ENCODE measurements around the gene FBXO33.
"Not testable (repeated sequence)": the region's sequence is repeated elsewhere in the genome, so short reads cannot be mapped to it uniquely, and the experiment has no call there.

Gene FBXO33

GRCh38 chr14:39367387-39367751 lies 64.9 kb downstream of the FBXO33 start:
- Histone ChIP-seq H3K36me3 (ENCODE audit: control insufficient read depth in 4 of 4, insufficient read depth in 4 of 4, low read length in 3 of 4) (peaks cover 0 to 31% (median 5%) of the 10 kb centered on the region in 4 experiments), H3K4me1 (ENCODE audit: control extremely low read depth in 1 of 4, control insufficient read depth in 4 of 4, insufficient read depth in 4 of 4, low read length in 3 of 4) (no peaks in the 10 kb centered on the region), H3K9me3 (ENCODE audit: control extremely low read depth in 1 of 5, control insufficient read depth in 4 of 5, insufficient read depth in 2 of 5, low read depth in 1 of 5, low read length in 4 of 5) (peaks cover 0 to 21% (median 0%) of the 10 kb centered on the region in 5 experiments), H3K4me3 (ENCODE audit: control insufficient read depth in 1 of 7, extremely low read depth in 1 of 7, insufficient read depth in 4 of 7, low read depth in 2 of 7, low read length in 6 of 7) (no peak overlapping the region), H3K27me3 (replicated peaks in 2 of 5; ENCODE audit: control insufficient read depth in 4 of 5, insufficient read depth in 5 of 5, low read length in 4 of 5) (no peaks in the 10 kb centered on the region), H3K27ac (ENCODE audit: insufficient read depth in 1 of 2, low read depth in 1 of 2, low read length in 2 of 2, poor library complexity in 1 of 2, severe bottlenecking in 2 of 2) (no peak overlapping the region)
- ChIA-PET CTCF (interaction anchor here (1.0 to 2.5 kb wide), 4 partner anchors 24 to 260 kb away, joined by 3 to 14 read pairs (median 3); no protein-coding TSS in a partner anchor), POLR2A (no interaction called here)
- WGBS (ENCODE audit: insufficient coverage): no CpG with 5 or more reads among the region's 2 CpGs
- no peak for DNase-seq

- WGBS (ENCODE audit: insufficient coverage): 98% methylated on average over 9 of the region's 10 CpGs
- ChIA-PET CTCF (interaction anchor here (1.0 to 2.5 kb wide), 4 partner anchors 23 to 259 kb away, joined by 3 to 14 read pairs (median 3); no protein-coding TSS in a partner anchor), POLR2A (no interaction called here)
- no peak overlapping the region for H3K27ac ChIP-seq (ENCODE audit: insufficient read depth in 1 of 2, low read depth in 1 of 2, low read length in 2 of 2, poor library complexity in 1 of 2, severe bottlenecking in 2 of 2)
- DNase-seq: no peak
- peaks cover 0 to 21% (median 0%) of the 10 kb centered on the region in 5 experiments for H3K9me3 ChIP-seq (ENCODE audit: control extremely low read depth in 1 of 5, control insufficient read depth in 4 of 5, insufficient read depth in 2 of 5, low read depth in 1 of 5, low read length in 4 of 5)
- peaks cover 0 to 31% (median 7%) of the 10 kb centered on the region in 4 experiments for H3K36me3 ChIP-seq (ENCODE audit: control insufficient read depth in 4 of 4, insufficient read depth in 4 of 4, low read length in 3 of 4)
- no peak overlapping the region for H3K4me3 ChIP-seq (ENCODE audit: control insufficient read depth in 1 of 7, extremely low read depth in 1 of 7, insufficient read depth in 4 of 7, low read depth in 2 of 7, low read length in 6 of 7)
- no peaks in the 10 kb centered on the region for H3K4me1 ChIP-seq (ENCODE audit: control extremely low read depth in 1 of 4, control insufficient read depth in 4 of 4, insufficient read depth in 4 of 4, low read length in 3 of 4)
- no peaks in the 10 kb centered on the region for H3K27me3 ChIP-seq (replicated peaks in 2 of 5; ENCODE audit: control insufficient read depth in 4 of 5, insufficient read depth in 5 of 5, low read length in 4 of 5)
These were observed 65.5 kb downstream of the FBXO33 start for GRCh38 chr14:39366460-39367386.

- ChIA-PET POLR2A (interaction anchor here (0.6 kb wide), 1 partner anchor 159 kb away, joined by 3 read pairs; no protein-coding TSS in a partner anchor), CTCF (interaction anchor here (1.0 to 2.5 kb wide), 2 partner anchors 11 to 133 kb away, joined by 5 to 14 read pairs; no protein-coding TSS in a partner anchor)
- H3K9me3 ChIP-seq (ENCODE audit: control extremely low read depth in 1 of 5, control insufficient read depth in 4 of 5, insufficient read depth in 2 of 5, low read depth in 1 of 5, low read length in 4 of 5): peaks cover 0 to 23% (median 4%) of the 10 kb centered on the region in 5 experiments
- H3K4me1 ChIP-seq (ENCODE audit: control extremely low read depth in 1 of 4, control insufficient read depth in 4 of 4, insufficient read depth in 4 of 4, low read length in 3 of 4): no peaks in the 10 kb centered on the region
- no peak overlapping the region for H3K27ac ChIP-seq (ENCODE audit: insufficient read depth in 1 of 2, low read depth in 1 of 2, low read length in 2 of 2, poor library complexity in 1 of 2, severe bottlenecking in 2 of 2)
- WGBS (ENCODE audit: insufficient coverage): no CpG with 5 or more reads among the region's 1 CpG
- no peaks in the 10 kb centered on the region for H3K27me3 ChIP-seq (replicated peaks in 2 of 5; ENCODE audit: control insufficient read depth in 4 of 5, insufficient read depth in 5 of 5, low read length in 4 of 5)
- DNase-seq: no peak
- no peak overlapping the region for H3K4me3 ChIP-seq (ENCODE audit: control insufficient read depth in 1 of 7, extremely low read depth in 1 of 7, insufficient read depth in 4 of 7, low read depth in 2 of 7, low read length in 6 of 7)
- peaks cover 2 to 29% (median 7%) of the 10 kb centered on the region in 4 experiments for H3K36me3 ChIP-seq (ENCODE audit: control insufficient read depth in 4 of 4, insufficient read depth in 4 of 4, low read length in 3 of 4)
These were observed 66.9 kb downstream of the FBXO33 start for GRCh38 chr14:39365354-39365753.

- peaks cover 0 to 31% (median 5%) of the 10 kb centered on the region in 5 experiments for H3K9me3 ChIP-seq (ENCODE audit: control extremely low read depth in 1 of 5, control insufficient read depth in 4 of 5, insufficient read depth in 2 of 5, low read depth in 1 of 5, low read length in 4 of 5)
- peaks cover 0 to 36% (median 4%) of the 10 kb centered on the region in 4 experiments for H3K36me3 ChIP-seq (ENCODE audit: control insufficient read depth in 4 of 4, insufficient read depth in 4 of 4, low read length in 3 of 4)
- POLR2A ChIA-PET: interaction anchor here (0.6 kb wide), 1 partner anchor 158 kb away, joined by 3 read pairs; no protein-coding TSS in a partner anchor
- no peak overlapping the region for H3K4me3 ChIP-seq (ENCODE audit: control insufficient read depth in 1 of 7, extremely low read depth in 1 of 7, insufficient read depth in 4 of 7, low read depth in 2 of 7, low read length in 6 of 7)
- H3K27ac ChIP-seq (ENCODE audit: insufficient read depth in 1 of 2, low read depth in 1 of 2, low read length in 2 of 2, poor library complexity in 1 of 2, severe bottlenecking in 2 of 2): no peak overlapping the region
- H3K27me3 ChIP-seq (replicated peaks in 2 of 5; ENCODE audit: control insufficient read depth in 4 of 5, insufficient read depth in 5 of 5, low read length in 4 of 5): no peaks in the 10 kb centered on the region
- CTCF ChIA-PET: interaction anchor here (1.0 kb wide), 1 partner anchor 11 kb away, joined by 5 read pairs; no protein-coding TSS in a partner anchor
- no peaks in the 10 kb centered on the region for H3K4me1 ChIP-seq (ENCODE audit: control extremely low read depth in 1 of 4, control insufficient read depth in 4 of 4, insufficient read depth in 4 of 4, low read length in 3 of 4)
- no CpG with 5 or more reads among the region's 1 CpG for WGBS (ENCODE audit: insufficient coverage)
- DNase-seq: peak in 2 of 3 donors; percentile 38 to 46
These were observed 67.7 kb downstream of the FBXO33 start for GRCh38 chr14:39364509-39364908.

GRCh38 chr14:39361556-39361955 lies 70.7 kb downstream of the FBXO33 start:
- peaks cover 0 to 37% (median 9%) of the 10 kb centered on the region in 5 experiments for H3K9me3 ChIP-seq (ENCODE audit: control extremely low read depth in 1 of 5, control insufficient read depth in 4 of 5, insufficient read depth in 2 of 5, low read depth in 1 of 5, low read length in 4 of 5)
- H3K27ac ChIP-seq (ENCODE audit: insufficient read depth in 1 of 2, low read depth in 1 of 2, low read length in 2 of 2, poor library complexity in 1 of 2, severe bottlenecking in 2 of 2); H3K4me3 ChIP-seq (ENCODE audit: control insufficient read depth in 1 of 7, extremely low read depth in 1 of 7, insufficient read depth in 4 of 7, low read depth in 2 of 7, low read length in 6 of 7); DNase-seq; CTCF ChIA-PET; POLR2A ChIA-PET; H3K27me3 ChIP-seq (replicated peaks in 2 of 5; ENCODE audit: control insufficient read depth in 4 of 5, insufficient read depth in 5 of 5, low read length in 4 of 5); H3K4me1 ChIP-seq (ENCODE audit: control extremely low read depth in 1 of 4, control insufficient read depth in 4 of 4, insufficient read depth in 4 of 4, low read length in 3 of 4): not testable (repeated sequence)
- 98% methylated on average over 4 of the region's 5 CpGs for WGBS (ENCODE audit: insufficient coverage)
- peaks cover 0 to 45% (median 6%) of the 10 kb centered on the region in 4 experiments for H3K36me3 ChIP-seq (ENCODE audit: control insufficient read depth in 4 of 4, insufficient read depth in 4 of 4, low read length in 3 of 4)

GRCh38 chr14:39360316-39360715 lies 71.9 kb downstream of the FBXO33 start:
- Histone ChIP-seq H3K4me1 (ENCODE audit: control extremely low read depth in 1 of 4, control insufficient read depth in 4 of 4, insufficient read depth in 4 of 4, low read length in 3 of 4) (no peaks in the 10 kb centered on the region), H3K27me3 (replicated peaks in 2 of 5; ENCODE audit: control insufficient read depth in 4 of 5, insufficient read depth in 5 of 5, low read length in 4 of 5) (no peaks in the 10 kb centered on the region), H3K9me3 (ENCODE audit: control extremely low read depth in 1 of 5, control insufficient read depth in 4 of 5, insufficient read depth in 2 of 5, low read depth in 1 of 5, low read length in 4 of 5) (peaks cover 0 to 36% (median 9%) of the 10 kb centered on the region in 5 experiments), H3K4me3 (ENCODE audit: control insufficient read depth in 1 of 7, extremely low read depth in 1 of 7, insufficient read depth in 4 of 7, low read depth in 2 of 7, low read length in 6 of 7) (no peak overlapping the region), H3K27ac (ENCODE audit: insufficient read depth in 1 of 2, low read depth in 1 of 2, low read length in 2 of 2, poor library complexity in 1 of 2, severe bottlenecking in 2 of 2) (no peak overlapping the region), H3K36me3 (ENCODE audit: control insufficient read depth in 4 of 4, insufficient read depth in 4 of 4, low read length in 3 of 4) (peaks cover 0 to 34% (median 6%) of the 10 kb centered on the region in 4 experiments)
- CTCF ChIA-PET: interaction anchor here (0.6 kb wide), 1 partner anchor 1060 kb away, joined by 4 read pairs; no protein-coding TSS in a partner anchor
- POLR2A ChIA-PET: no interaction called here
- DNase-seq: no peak

- H3K4me1 ChIP-seq (ENCODE audit: control extremely low read depth in 1 of 4, control insufficient read depth in 4 of 4, insufficient read depth in 4 of 4, low read length in 3 of 4); POLR2A ChIA-PET; CTCF ChIA-PET; H3K27ac ChIP-seq (ENCODE audit: insufficient read depth in 1 of 2, low read depth in 1 of 2, low read length in 2 of 2, poor library complexity in 1 of 2, severe bottlenecking in 2 of 2); DNase-seq; H3K27me3 ChIP-seq (replicated peaks in 2 of 5; ENCODE audit: control insufficient read depth in 4 of 5, insufficient read depth in 5 of 5, low read length in 4 of 5); H3K4me3 ChIP-seq (ENCODE audit: control insufficient read depth in 1 of 7, extremely low read depth in 1 of 7, insufficient read depth in 4 of 7, low read depth in 2 of 7, low read length in 6 of 7): not testable (repeated sequence)
- WGBS (ENCODE audit: insufficient coverage): 98% methylated on average over 10 of the region's 10 CpGs
- peaks cover 0 to 29% (median 6%) of the 10 kb centered on the region in 4 experiments for H3K36me3 ChIP-seq (ENCODE audit: control insufficient read depth in 4 of 4, insufficient read depth in 4 of 4, low read length in 3 of 4)
- H3K9me3 ChIP-seq (ENCODE audit: control extremely low read depth in 1 of 5, control insufficient read depth in 4 of 5, insufficient read depth in 2 of 5, low read depth in 1 of 5, low read length in 4 of 5): peaks cover 0 to 25% (median 8%) of the 10 kb centered on the region in 5 experiments
These were observed 73.2 kb downstream of the FBXO33 start for GRCh38 chr14:39359069-39359468.
